Measurements from ENCODE around the gene MYH11.

DNA sequence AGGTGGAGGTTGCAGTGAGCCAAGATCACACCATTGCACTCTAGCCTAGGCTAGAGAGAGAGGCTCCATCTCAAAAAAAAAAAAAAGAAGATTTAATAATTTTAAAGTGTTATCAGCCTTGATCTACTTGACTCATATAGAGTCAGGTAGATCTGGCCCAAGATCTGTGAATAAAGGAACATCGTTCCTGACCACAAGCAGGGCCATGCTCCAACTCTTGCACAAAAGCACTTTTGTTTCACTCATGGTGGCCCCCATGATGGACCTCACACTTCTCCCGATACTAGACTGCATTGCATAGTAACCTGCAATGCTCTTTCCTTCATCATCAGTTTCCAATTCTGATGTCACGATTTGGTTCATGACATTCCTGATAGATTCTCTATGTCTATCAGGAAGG, 5.2 kb upstream of the MYH11 start:
- no peak for TF ChIP-seq POLR2A (IDR thresholded peaks at IDR 0.05)
- TF ChIP-seq, protein P1, sequence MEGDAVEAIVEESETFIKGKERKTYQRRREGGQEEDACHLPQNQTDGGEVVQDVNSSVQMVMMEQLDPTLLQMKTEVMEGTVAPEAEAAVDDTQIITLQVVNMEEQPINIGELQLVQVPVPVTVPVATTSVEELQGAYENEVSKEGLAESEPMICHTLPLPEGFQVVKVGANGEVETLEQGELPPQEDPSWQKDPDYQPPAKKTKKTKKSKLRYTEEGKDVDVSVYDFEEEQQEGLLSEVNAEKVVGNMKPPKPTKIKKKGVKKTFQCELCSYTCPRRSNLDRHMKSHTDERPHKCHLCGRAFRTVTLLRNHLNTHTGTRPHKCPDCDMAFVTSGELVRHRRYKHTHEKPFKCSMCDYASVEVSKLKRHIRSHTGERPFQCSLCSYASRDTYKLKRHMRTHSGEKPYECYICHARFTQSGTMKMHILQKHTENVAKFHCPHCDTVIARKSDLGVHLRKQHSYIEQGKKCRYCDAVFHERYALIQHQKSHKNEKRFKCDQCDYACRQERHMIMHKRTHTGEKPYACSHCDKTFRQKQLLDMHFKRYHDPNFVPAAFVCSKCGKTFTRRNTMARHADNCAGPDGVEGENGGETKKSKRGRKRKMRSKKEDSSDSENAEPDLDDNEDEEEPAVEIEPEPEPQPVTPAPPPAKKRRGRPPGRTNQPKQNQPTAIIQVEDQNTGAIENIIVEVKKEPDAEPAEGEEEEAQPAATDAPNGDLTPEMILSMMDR (IDR thresholded peaks at IDR 0.05): no peak
